Activated CD4-positive, alpha-beta T cell treated with anti-CD3 and anti-CD28 coated beads, Interleukin-2, amount 10 ng/mL, durations not matched to agents 7 days and 5 days (primary cell): ENCODE results near the gene SLC25A38. TPM values are rescaled to one million over a fixed set of nuclear protein-coding genes. Genes with fewer than 3 reads are reported as not detected.
A peak's percentile ranks its signal among the peaks of the same experiment; 100 is the strongest.

Experiments
- CTCF ChIA-PET: fragments of 350-600 bp; sonication (Branson Sonifier 250); formaldehyde crosslinking; loops from one replicate; lab custom pipeline; 2021; ENCODE audit warnings: antibody characterized with exemption; lab: Charles Lee
- POLR2A ChIA-PET: fragments of 350-600 bp; sonication (Branson Sonifier 250); formaldehyde crosslinking; loops from one replicate; lab custom pipeline; 2021; ENCODE audit warnings: antibody characterized with exemption; lab: Charles Lee
- DNase-seq: peaks from one replicate; pipeline ENCODE4 v3.0.0-alpha.2; 2020
- H3K27ac Mint-ChIP-seq: one replicate; pipeline ENCODE4 v1.8.0; 2021; ENCODE audit warnings: mild to moderate bottlenecking, moderate library complexity, mixed read lengths
- H3K27me3 Mint-ChIP-seq: one replicate; pipeline ENCODE4 v1.8.0; 2021; ENCODE audit warnings: mixed read lengths
- H3K36me3 Mint-ChIP-seq: one replicate; pipeline ENCODE4 v1.8.0; 2021; ENCODE audit warnings: low read depth, mixed read lengths
- H3K4me1 Mint-ChIP-seq: one replicate; pipeline ENCODE4 v1.8.0; 2021; ENCODE audit warnings: mixed read lengths
- H3K4me3 Mint-ChIP-seq: one replicate; pipeline ENCODE4 v1.8.0; 2021; ENCODE audit warnings: mild to moderate bottlenecking, moderate library complexity, mixed read lengths
- H3K9me3 Mint-ChIP-seq: one replicate; pipeline ENCODE4 v1.8.0; 2021; ENCODE audit warnings: mixed read lengths
- total RNA-seq, 2 experiments: library from RNA; stranded (reverse); gene quantifications; one replicate each; pipeline ENCODE4 v1.2.3, GENCODE V29; 2021

Gene SLC25A38
- total RNA-seq: 10 to 100 TPM; 34.0 to 35.1 TPM

GRCh38 chr3:39383045-39383880, at the start of gene SLC25A38:
SLC25A38 (plus strand) TSS chr3:39383370; CDS start chr3:39383725, 355 bp downstream.
- ChIA-PET CTCF (interaction anchor here (1.4 kb wide), 1 partner anchor 22 kb away, joined by 6 read pairs; no protein-coding TSS in a partner anchor), POLR2A (no interaction called here)
- H3K36me3 Mint-ChIP-seq: peaks cover 12% of the 10 kb centered on the region
- peak within 1 kb of the TSS; percentile 93 for H3K4me3 Mint-ChIP-seq
- H3K27me3 Mint-ChIP-seq: no peaks in the 10 kb centered on the region
- DNase-seq: peak; percentile 83
- H3K9me3 Mint-ChIP-seq: no peaks in the 10 kb centered on the region
- H3K27ac Mint-ChIP-seq: peak within 1 kb of the TSS; percentile 99
- peaks cover 49% of the 10 kb centered on the region for H3K4me1 Mint-ChIP-seq

GRCh38 chr3:39333607-39334006, 49.6 kb upstream of the SLC25A38 start:
- peaks cover 15% of the 10 kb centered on the region for H3K4me1 Mint-ChIP-seq
- DNase-seq: no peak
- H3K27ac Mint-ChIP-seq: no peak overlapping the region
- peaks cover 5% of the 10 kb centered on the region for H3K9me3 Mint-ChIP-seq
- no peaks in the 10 kb centered on the region for H3K36me3 Mint-ChIP-seq
- peaks cover 3% of the 10 kb centered on the region for H3K27me3 Mint-ChIP-seq
- POLR2A ChIA-PET: no interaction called here
- CTCF ChIA-PET: no interaction called here
- H3K4me3 Mint-ChIP-seq: no peak overlapping the region

- Mint-ChIP-seq H3K27ac (no peak overlapping the region), H3K4me3 (no peak overlapping the region), H3K36me3 (no peaks in the 10 kb centered on the region), H3K4me1 (peaks cover 15% of the 10 kb centered on the region), H3K27me3 (peaks cover 3% of the 10 kb centered on the region), H3K9me3 (peaks cover 5% of the 10 kb centered on the region)
- DNase-seq: no peak
- CTCF ChIA-PET: no interaction called here
- POLR2A ChIA-PET: no interaction called here
These were observed 49.0 kb upstream of the SLC25A38 start for GRCh38 chr3:39334205-39334604.

GRCh38 chr3:39338201-39338600, 45.0 kb upstream of the SLC25A38 start:
- CTCF ChIA-PET: no interaction called here
- no peak for DNase-seq

GRCh38 chr3:39339086-39339485, 44.1 kb upstream of the SLC25A38 start:
- CTCF ChIA-PET: no interaction called here
- Mint-ChIP-seq H3K27me3 (peaks cover 5% of the 10 kb centered on the region), H3K9me3 (peaks cover 5% of the 10 kb centered on the region), H3K4me1 (peaks cover 10% of the 10 kb centered on the region), H3K4me3 (no peak overlapping the region), H3K27ac (no peak overlapping the region), H3K36me3 (no peaks in the 10 kb centered on the region)
- no peak for DNase-seq
- POLR2A ChIA-PET: no interaction called here

More at GRCh38 chr3:39338201-39338600, 45.0 kb upstream of the SLC25A38 start:
- peaks cover 5% of the 10 kb centered on the region for H3K9me3 Mint-ChIP-seq
- H3K4me3 Mint-ChIP-seq: no peak overlapping the region
- H3K27ac Mint-ChIP-seq: no peak overlapping the region
- H3K4me1 Mint-ChIP-seq: peaks cover 7% of the 10 kb centered on the region
- H3K36me3 Mint-ChIP-seq: no peaks in the 10 kb centered on the region
- H3K27me3 Mint-ChIP-seq: peaks cover 5% of the 10 kb centered on the region
- POLR2A ChIA-PET: no interaction called here

GRCh38 chr3:39343076-39343717, 40.0 kb upstream of the SLC25A38 start:
- ChIA-PET CTCF (interaction anchor here (1.7 kb wide), 1 partner anchor 51 kb away, joined by 5 read pairs; no protein-coding TSS in a partner anchor), POLR2A (no interaction called here)
- Mint-ChIP-seq H3K27me3 (peaks cover 2% of the 10 kb centered on the region), H3K4me1 (peaks cover 28% of the 10 kb centered on the region), H3K4me3 (no peak overlapping the region), H3K27ac (no peak overlapping the region), H3K9me3 (no peaks in the 10 kb centered on the region), H3K36me3 (no peaks in the 10 kb centered on the region)
- no peak for DNase-seq

- peaks cover 28% of the 10 kb centered on the region for H3K4me1 Mint-ChIP-seq
- ChIA-PET POLR2A (no interaction called here), CTCF (interaction anchor here (1.7 kb wide), 1 partner anchor 52 kb away, joined by 5 read pairs; no protein-coding TSS in a partner anchor)
- no peaks in the 10 kb centered on the region for H3K36me3 Mint-ChIP-seq
- no peak overlapping the region for H3K27ac Mint-ChIP-seq
- no peak overlapping the region for H3K4me3 Mint-ChIP-seq
- H3K9me3 Mint-ChIP-seq: no peaks in the 10 kb centered on the region
- DNase-seq: no peak
- H3K27me3 Mint-ChIP-seq: peaks cover 2% of the 10 kb centered on the region
These were observed 39.4 kb upstream of the SLC25A38 start for GRCh38 chr3:39343760-39344159.

GRCh38 chr3:39344746-39345344, 38.3 kb upstream of the SLC25A38 start:
- H3K4me1 Mint-ChIP-seq: peaks cover 30% of the 10 kb centered on the region
- ChIA-PET CTCF (interaction anchor here (1.1 to 1.9 kb wide), 4 partner anchors 15 to 56 kb away, joined by 3 to 6 read pairs (median 4); no protein-coding TSS in a partner anchor), POLR2A (no interaction called here)
- H3K36me3 Mint-ChIP-seq: no peaks in the 10 kb centered on the region
- peaks cover 2% of the 10 kb centered on the region for H3K27me3 Mint-ChIP-seq
- no peak overlapping the region for H3K27ac Mint-ChIP-seq
- no peaks in the 10 kb centered on the region for H3K9me3 Mint-ChIP-seq
- no peak overlapping the region for H3K4me3 Mint-ChIP-seq
- no peak for DNase-seq

GRCh38 chr3:39346785-39347585, 36.2 kb upstream of the SLC25A38 start:
- peak overlapping the region; percentile 8 for H3K4me3 Mint-ChIP-seq
- no peaks in the 10 kb centered on the region for H3K36me3 Mint-ChIP-seq
- peak; percentile 16 for DNase-seq
- CTCF ChIA-PET: interaction anchor here (0.8 to 2.7 kb wide), 8 partner anchors 11 to 59 kb away, joined by 3 to 11 read pairs (median 4); partner anchors contain the start of gene RPSA
- no peaks in the 10 kb centered on the region for H3K27me3 Mint-ChIP-seq
- peaks cover under 1% of the 10 kb centered on the region for H3K9me3 Mint-ChIP-seq
- peak overlapping the region; percentile 27 for H3K27ac Mint-ChIP-seq
- peaks cover 44% of the 10 kb centered on the region for H3K4me1 Mint-ChIP-seq
- POLR2A ChIA-PET: no interaction called here

GRCh38 chr3:39347586-39347876, 35.6 kb upstream of the SLC25A38 start:
- H3K27me3 Mint-ChIP-seq: no peaks in the 10 kb centered on the region
- ChIA-PET CTCF (interaction anchor here (1.1 to 2.7 kb wide), 5 partner anchors 12 to 59 kb away, joined by 3 to 11 read pairs (median 4); partner anchors contain the start of gene RPSA), POLR2A (no interaction called here)
- no peaks in the 10 kb centered on the region for H3K36me3 Mint-ChIP-seq
- H3K9me3 Mint-ChIP-seq: peaks cover 3% of the 10 kb centered on the region
- H3K27ac Mint-ChIP-seq: no peak overlapping the region
- no peak overlapping the region for H3K4me3 Mint-ChIP-seq
- H3K4me1 Mint-ChIP-seq: peaks cover 44% of the 10 kb centered on the region
- no peak for DNase-seq

- Mint-ChIP-seq H3K27me3 (no peaks in the 10 kb centered on the region), H3K4me3 (no peak overlapping the region), H3K27ac (no peak overlapping the region), H3K9me3 (peaks cover 3% of the 10 kb centered on the region), H3K4me1 (peaks cover 40% of the 10 kb centered on the region), H3K36me3 (no peaks in the 10 kb centered on the region)
- POLR2A ChIA-PET: no interaction called here
- DNase-seq: no peak
- CTCF ChIA-PET: interaction anchor here (0.6 to 0.8 kb wide), 2 partner anchors 24 to 31 kb away, joined by 3 read pairs; no protein-coding TSS in a partner anchor
These were observed 34.1 kb upstream of the SLC25A38 start for GRCh38 chr3:39349080-39349479.

GRCh38 chr3:39350714-39351113, 32.5 kb upstream of the SLC25A38 start:
- peaks cover 38% of the 10 kb centered on the region for H3K4me1 Mint-ChIP-seq
- CTCF ChIA-PET: interaction anchor here (1.0 to 1.6 kb wide), 3 partner anchors 11 to 62 kb away, joined by 3 to 5 read pairs (median 5); no protein-coding TSS in a partner anchor
- no peak for DNase-seq
- H3K36me3 Mint-ChIP-seq: no peaks in the 10 kb centered on the region
- POLR2A ChIA-PET: no interaction called here
- peak overlapping the region; percentile 31 for H3K27ac Mint-ChIP-seq
- peaks cover 6% of the 10 kb centered on the region for H3K27me3 Mint-ChIP-seq
- H3K9me3 Mint-ChIP-seq: peaks cover 3% of the 10 kb centered on the region
- no peak overlapping the region for H3K4me3 Mint-ChIP-seq
